Right hindlimb (tissue), 1 donor: ENCODE measurements around the gene GABBR2.
A peak's percentile ranks its signal among the peaks of the same experiment; 100 is the strongest.

Experiments
- DNase-seq: peaks from one replicate; pipeline ENCODE4 v3.0.0-alpha.2; 2018

GABBR2 gene

DNA sequence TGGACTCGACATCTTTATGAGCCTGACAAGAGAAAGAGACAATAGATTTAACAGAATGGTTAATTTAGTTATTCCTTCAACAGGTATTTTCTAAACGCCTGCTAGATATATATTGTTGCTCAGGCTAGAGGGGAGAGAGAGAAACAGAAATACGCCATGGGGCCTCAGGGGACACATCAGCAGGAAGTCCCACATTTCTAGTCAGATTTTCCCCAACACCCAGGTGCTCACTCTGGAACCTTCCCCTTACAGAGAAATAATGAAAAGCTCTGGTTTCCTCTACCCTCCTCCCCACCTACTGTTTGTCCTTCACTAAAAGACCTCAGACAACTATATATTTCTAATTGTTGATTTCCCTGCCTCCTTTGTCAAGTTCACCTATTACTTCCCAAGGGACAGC lies 323.0 kb downstream of the GABBR2 start:
- DNase-seq: no peak

DNA sequence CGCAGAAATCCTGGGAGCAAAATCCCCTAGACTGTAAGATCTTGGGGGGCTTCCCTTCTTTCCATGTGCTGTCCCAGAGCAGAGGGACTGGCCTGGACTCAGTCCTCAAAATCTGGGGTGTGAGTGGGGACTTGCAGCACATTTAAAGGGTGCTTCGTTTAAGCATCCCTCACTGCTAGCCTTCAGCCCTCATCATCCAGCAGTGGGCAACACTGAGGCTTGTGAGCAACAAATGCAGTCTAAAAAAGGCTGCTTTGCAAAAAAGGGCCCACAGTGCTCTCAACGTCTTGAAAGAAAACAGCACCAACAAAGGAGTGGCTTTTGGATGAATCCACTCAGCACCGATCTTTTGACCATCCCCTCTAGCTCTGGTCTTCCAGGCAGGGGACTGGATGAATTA lies 325.0 kb downstream of the GABBR2 start:
- DNase-seq: no peak

DNA sequence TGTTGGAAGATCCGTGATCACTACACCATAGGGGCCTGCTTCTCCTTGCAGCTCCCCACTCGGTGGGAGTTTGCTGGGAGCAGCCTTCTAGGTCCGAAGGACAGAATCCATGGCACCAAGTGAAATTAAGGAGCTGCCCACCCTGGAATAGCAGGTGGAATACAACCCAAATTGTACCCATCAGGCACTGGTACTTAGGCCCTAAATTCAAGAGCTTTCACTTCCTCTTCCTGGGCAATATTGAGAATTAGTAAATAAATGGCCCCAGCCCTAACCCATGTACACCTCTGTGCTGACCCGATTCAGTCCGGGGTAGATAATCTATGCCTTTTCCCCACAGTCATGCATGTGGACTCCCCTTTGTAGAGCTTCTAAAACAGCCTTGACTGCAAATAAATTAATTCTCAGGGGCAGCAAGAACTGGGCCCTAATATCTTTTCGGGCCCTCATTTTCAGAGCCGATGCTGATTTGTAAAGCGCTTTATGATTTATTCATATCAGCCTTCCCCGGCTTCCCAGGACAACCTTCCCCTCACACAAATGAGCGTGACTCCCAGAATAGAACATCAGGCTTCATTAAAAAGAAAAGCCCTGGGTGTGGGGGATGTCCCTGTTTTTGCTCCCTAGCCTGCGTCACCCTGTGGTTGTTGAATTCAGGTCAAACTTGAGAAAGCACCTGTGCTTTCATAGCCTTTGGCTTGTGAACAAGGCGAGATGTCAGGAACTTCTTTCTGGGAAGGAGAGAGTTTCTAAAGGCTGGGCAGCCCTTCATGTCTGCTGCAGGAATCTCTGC lies 327.2 kb downstream of the GABBR2 start:
- DNase-seq: no peak

DNA sequence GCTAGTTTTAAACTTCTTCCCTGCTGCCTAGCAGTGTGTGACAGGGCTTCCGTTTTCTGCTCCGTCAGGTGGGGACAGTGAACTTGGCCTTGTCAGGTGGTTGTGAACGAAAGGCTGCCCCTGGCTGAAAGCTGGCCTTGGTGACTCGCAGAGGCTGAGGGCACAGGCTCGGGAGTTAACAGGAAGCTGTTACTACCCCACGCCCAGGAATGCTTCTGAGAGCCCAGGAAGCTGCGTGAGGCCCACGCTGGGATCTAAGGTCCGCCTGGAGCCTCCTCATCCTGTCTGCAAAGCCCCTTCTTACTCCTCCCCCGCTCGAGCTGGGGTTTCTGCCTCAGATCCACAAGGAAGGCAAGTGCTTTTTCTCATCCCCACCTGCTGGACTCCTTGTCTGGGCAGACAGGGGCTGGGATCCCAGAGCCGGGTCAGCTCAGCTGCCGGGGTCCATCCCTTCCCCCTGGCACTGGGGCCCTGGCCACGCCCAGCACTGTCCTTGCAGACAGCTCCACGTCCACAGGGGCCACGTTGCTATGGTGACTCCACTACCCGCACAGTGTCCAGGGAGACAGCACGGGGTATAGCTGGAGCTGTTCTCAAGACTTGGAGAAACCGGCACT lies 328.6 kb downstream of the GABBR2 start:
- DNase-seq: peak; percentile 35

DNA sequence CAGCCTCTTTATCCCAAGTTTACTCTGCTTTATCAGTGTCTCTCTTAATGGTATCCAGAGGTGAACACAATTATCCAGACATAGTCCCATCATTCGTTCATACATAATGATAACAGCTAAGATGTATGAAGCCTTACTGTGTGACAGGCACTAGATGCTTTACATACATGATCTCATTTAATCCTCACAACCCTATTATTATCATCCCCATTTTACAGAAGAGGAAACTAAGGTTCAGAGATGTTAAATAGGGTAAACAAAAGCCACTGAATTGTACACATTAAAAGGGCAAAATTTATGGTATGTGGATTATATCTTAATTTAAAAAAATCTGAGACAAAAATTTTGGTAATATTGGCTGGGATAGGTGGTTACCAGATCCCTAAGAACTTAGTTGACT lies 329.2 kb downstream of the GABBR2 start:
- no peak for DNase-seq

DNA sequence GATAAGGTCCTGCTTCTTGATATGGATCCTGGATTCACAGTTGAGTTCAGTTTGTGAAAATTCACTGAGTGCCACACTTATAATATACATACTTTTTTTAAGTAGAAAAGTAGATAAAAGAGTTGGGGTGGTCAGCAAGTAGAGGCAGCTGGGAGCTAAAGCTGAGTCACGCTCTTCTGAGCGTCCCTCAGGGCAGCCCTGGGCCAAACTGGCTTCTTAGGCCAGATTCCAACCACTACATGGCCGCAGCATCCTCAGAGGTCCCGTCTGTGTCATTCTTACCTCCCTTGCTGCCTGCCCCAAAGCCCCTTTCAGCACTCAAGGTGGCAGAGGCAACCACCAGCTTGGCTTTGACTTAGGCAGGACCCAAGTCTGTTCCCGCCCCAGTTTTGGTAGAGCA lies 329.9 kb downstream of the GABBR2 start:
- DNase-seq: no peak

DNA sequence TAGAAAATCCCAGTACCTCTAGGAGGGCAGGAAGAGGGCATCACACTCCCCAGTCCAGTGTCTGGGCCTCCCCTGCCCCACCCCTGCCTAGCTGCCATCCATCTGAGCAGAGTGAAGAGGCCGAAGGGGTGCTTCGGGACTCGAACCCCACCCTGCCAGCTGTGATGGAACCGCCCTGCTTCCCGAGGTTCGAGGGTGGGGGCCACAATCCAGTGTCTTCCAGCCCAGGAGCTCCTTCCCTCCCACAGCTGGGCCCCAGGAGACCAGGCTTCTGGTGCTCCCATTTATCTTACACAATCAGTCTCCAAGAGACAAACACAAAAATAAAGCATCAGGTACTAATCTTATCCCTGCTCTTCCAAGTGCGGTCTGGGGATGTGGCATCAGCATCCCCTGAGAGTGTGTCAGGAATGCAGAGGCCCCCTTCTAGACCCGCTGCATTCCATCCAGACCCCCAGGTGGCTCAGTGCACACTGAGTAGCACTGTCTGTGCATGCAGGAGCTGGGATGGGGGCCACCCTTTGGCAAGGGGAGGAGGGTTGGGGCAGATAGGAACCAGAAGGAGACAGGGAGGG lies 330.4 kb downstream of the GABBR2 start:
- no peak for DNase-seq

DNA sequence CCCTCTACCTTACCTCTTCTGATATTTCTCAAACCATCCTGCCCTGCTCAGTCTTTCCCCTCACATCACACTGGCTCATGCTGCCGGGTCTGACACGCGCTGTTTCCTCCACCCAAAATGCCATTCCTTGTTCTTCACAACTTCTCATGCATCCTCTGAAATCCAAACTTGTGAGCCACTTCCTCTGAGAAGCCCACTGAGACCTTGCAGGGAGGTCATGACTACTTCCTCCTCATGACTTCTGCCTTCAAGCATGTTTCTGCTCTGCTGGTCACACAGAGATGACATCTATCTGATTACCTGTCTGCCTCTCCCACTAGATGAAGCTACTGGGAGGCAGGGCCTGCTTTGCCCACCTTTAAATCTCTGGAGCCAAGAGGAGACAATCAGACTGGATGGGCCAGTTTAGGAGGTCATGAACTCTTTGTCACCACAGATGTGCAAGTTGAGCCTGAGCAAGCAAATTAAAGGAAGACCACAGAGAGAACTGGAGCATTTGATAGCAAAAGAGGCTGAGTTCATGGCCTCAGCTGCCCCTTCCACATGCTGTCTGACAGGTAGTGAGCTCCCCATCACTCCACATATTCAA lies 333.5 kb downstream of the GABBR2 start:
- no peak for DNase-seq

DNA sequence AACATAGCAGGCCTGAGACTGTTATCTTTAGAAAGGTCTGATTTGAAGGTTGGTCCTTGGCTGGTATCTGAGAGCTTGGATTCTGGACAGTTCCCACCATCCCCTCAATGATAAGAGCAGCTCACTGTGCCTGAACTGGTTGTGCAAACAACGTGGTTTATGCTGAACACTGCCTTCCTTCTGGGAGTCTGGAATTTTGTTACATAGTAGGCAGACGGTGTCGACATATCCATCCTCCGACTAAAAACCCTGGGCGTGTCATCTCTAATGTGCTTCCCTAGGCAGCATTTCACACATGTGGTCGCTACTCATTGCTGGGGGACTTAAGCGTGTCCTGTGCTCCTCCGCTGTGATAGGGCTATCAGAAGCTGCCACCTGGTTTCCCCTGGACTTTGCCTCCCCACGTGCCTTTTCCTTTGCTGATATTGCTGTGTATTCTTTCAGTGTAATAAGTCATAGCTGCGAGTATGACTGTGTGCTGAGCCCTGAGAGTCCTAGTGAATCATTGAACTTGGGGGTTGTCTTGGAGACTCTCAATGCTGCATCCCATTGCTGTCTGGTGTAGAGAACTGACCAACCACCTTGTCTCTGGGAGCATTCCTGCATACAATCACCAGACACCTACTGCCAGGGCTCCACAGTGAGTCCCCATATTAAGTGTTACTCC lies 334.2 kb downstream of the GABBR2 start:
- DNase-seq: no peak

DNA sequence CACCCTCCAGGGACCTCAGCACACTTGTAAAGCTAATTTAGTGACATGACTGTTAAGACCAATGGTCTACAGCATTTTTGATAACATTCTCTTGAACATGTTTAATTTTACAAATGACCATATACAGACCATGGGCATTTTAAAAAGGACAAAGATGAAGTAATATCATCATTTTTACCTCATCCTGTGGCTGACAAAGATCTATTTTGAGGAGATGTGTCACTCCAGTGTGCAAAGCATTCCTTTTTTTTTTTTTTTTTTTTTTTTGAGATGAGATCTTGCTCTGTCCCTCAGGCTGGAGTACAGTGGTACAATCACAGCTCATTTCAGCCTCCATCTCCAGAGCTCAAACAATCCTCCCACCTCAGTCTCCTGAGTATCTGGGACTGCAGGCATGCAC lies 335.1 kb downstream of the GABBR2 start:
- no peak for DNase-seq

DNA sequence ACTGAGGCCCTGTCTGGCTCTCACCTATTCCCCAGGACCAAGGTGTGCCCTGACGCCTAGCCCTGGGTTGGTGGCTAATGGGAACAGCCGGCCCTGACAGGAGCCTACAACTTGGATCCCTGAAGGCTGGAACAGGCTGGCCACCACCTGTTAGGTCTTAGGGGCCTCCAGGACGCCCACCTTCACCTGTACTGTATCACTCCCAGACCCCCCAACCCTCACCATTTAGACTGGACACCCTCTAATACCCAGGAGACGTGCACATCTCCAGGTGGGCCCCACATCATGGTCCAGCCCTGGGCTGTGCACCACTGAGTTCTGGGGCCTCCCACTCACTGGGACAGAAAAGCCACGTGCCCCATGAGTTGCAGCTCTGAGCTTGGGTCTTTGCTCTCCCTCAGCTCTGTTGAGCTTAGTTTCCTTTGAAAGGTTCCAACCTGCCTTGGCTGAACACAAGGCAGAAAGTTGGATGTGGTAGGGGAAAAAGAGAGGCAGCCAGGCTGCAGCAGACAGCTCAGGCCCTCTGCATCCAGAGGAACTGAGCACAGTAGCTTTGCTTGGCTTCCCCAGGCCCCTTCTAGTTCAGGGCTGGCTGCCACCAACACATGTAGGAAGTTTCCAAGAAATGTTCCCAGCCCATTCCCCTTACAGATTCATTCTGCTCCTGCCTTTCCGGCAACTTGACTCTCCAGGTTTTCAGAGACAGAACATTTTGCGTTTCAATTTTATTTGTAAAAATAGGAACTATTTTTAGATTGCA lies 336.5 kb downstream of the GABBR2 start:
- DNase-seq: peak; percentile 91

DNA sequence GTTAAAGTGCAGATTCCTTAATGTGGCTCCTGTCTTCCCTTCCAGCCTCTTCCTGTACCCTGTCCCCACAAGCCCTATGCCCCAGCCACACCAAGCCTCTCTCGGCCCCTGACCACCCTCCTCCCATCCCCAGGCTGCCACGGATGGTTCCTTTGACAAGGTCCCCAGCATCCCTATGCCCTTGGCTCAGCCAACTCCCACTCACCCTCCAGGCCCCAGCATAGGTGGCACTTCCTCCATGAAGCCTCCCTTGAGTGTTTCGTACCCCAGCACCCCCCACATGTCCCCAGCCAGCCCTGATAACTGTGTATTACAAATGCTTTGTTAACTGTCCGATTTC lies 337.8 kb downstream of the GABBR2 start:
- no peak for DNase-seq

DNA sequence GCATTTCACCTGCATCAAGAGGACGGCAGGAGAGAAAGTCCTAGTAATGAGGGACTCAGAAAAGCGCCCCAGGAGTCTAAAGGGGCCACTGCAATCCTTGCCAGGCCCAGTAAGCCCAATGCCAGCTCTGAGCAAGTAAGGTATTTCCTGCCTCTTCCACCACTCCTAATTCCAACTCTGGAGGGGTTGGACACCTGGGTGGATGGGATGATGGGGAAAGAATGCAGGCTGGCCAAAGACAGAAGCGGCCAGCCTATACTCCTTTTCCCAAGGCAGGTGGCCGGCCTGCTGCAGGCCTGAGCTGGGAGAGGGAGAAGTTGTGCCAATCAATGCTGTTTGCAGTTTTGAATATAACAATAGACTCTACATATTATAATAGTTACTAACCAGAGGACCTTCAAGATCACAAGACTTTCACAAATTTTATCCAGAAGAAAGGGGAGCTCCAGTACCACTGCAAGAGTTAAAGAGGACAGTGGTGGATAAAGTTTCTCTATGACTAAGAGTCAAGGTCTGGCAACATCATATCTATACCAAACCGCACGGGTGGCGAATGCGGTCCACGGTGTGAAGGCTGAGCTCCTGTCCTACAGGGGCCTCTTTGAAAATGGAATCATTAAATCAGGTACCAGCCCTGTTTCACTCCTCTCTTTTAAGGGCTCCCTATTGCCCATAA lies 338.3 kb downstream of the GABBR2 start:
- DNase-seq: no peak

DNA sequence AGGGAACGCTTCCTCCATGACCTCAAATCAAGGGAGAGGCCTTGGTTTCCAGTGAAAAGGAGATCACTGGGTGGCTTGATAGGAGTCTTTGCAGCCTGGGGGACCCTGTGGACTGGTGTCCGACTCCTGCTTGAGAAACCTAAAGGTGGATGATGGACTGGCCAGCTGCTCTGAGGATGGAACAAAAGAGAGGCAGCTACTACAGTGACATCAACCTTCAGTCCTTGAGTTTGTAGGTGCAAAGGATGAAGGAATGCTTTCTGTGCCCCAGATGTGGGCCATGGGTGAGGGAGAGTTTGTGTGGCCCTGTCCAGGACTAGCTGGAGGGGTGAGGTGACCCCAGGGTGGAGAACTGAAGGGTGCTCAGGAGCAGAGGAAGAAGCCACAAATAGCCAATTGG lies 338.8 kb downstream of the GABBR2 start:
- no peak for DNase-seq

DNA sequence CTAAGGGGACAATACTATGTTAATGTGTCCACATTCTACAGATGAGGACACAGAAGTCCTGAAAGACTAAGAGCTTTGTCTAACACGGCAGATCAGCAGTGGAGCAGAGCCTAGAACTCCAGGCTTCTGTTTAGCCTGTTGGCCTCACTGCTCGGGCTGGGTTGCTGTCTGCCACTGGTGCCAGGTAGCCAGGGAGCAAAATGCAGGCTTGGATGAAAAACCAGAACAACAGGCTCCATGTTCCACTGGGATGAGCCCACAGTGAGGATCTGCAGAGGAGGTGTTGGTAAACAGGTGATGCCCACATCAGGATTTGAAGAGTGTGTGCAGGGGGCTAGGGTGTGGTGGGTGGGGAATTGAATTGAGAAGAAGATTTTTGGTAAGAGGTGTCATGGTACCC lies 339.3 kb downstream of the GABBR2 start:
- no peak for DNase-seq

DNA sequence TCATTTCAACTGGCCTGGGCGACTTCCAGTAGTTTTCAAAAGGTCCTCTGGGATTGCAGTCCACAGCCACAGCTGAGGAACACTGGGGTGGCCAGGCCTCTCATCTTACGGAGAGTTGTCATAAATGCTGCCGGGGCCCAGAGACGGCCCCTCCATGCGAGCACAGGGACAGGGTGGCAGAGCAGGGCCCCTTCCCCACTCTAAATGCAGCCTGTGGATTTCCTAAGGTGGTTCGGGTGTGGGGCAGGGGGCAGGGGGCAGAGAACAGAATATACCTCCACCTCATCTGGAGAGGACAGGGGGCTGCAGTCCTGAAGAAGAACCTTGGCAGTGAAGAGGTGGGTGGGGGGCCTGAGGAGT lies 339.7 kb downstream of the GABBR2 start:
- DNase-seq: no peak

DNA sequence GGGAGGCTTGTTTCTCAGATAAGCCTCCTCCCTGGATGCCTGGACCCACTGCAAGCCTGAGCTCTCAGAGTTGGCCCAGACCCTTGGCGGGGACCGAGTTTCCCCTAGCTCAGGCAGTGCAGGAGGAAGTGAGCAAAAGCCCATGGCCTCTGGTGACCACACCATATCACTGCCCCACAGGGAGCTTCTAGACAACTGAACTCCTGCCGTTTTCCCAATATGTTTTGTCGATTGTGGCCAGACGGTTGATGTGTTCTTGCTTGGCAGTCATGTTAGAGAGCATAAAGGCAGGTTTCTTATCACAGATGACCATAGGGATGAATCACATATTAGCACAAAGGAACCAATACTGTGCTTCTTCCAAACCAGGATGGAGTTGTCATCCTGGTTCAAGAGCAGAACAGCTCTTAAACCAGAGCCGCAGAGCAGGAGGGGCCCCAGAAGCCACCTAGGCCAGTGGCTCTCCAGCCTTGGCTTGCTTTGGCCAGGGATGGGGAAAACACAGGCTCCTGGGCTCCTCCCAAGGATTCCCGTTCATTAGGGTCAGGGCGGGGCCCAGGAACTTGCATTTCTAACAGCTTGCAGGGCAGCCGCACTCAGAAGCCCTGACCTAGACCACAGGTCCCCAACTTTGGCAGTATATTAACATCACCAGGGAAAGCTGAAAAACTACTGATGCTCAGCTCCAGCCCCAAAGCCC lies 340.2 kb downstream of the GABBR2 start:
- no peak for DNase-seq

DNA sequence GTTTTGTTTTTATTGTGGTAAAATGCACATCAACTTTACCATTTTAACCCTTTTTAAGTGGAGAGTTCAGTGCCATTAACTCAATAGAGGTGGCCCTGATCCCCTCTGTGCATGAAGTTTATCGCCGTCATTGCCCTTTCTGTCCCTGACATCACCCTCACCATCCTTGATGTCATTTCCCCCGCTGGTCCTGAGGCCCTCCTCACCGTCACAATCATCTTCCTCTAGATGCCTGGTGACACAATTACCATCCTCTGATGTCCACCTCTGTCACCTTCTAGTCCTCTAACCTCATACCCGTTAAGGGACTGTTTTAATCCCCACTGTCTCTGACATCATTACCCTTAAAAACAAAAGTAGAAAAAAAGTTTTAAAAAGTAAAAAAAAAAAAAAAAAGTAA lies 340.8 kb downstream of the GABBR2 start:
- DNase-seq: no peak

DNA sequence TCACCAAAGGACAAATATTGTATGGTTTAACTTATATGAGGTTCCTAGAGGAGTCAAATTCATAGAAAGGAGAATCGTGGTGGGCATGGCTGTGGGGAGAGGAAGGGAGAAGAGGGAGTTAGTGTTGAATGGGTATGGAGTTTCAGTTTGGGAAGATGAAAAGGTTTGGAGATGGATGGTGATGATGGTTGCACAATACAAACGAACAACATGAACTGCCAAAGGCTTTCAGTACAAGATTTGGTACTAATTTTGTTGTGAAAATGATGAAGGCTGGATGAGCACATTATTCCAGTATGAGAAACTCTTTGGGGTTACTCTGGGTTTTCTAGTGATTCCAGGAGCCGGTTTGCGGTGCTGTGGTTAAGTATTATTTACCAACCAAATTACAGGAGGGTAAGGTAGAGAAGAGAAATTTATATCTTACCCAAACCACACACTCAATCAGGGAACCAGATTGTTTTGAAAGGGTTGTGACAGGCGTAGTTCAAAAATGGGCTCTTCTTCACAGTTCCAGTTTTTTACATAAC lies 341.3 kb downstream of the GABBR2 start:
- no peak for DNase-seq

DNA sequence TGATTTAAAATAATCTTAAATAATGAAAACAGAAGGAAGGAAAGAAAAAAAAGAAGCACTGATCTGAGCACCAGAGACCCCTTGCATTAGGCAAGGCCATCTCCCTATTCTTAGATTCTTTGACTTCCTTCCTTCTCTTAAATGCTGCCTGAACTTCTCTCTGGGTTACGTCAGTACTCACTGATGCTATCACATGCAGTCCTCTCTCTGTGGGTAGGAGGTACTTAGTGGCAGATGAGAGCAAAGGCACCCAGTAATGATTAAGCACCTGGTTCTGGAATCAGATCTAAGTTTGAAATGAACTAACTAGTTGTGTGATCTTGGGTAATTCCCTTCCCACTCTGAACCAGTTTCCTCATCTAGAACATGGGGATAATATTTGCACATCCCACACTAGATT lies 343.0 kb downstream of the GABBR2 start:
- no peak for DNase-seq

DNA sequence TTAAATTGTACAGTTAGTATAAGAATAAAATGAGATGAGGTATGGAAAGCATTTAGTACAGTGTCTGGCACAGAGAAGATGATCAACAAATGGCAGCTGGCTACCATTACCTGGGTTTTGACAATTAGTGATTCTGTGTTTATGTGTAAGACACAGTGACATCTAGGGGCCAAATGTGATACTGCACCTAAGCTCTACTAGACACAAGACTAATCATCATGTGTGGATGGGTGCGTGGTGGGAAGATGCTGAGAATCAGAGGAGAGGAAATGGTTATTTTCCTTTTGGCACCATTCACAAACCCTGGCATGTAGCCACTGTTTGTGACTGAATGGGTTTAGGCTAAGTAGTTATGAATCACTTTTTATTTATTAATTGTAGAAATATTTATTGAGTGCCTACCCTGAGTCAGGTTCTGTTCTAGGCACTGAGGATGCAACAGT lies 343.5 kb downstream of the GABBR2 start:
- DNase-seq: no peak
